ENCODE measurements around the gene GPAM. TPM values are rescaled to one million over a fixed set of nuclear protein-coding genes. Genes with fewer than 3 reads are reported as not detected.
A peak's percentile ranks its signal among the peaks of the same experiment; 100 is the strongest.

The GPAM gene
- total RNA-seq, 1 donor from 2014 or later: 5.5 TPM

- H3K4me3 ChIP-seq (ENCODE audit: low read depth, low read length): peak overlapping the region; percentile 95
- no peak for TF ChIP-seq CTCF (conservative IDR thresholded peaks at IDR 0.05; ENCODE audit: low read depth, low read length)
- DNase-seq (ENCODE audit: low read depth): no peak
These were observed 709 bp downstream of the GPAM start for GRCh38 chr10:112182784-112183328.

GRCh38 chr10:112177247-112177646 is 6.3 kb downstream of the GPAM start:
- H3K4me3 ChIP-seq (ENCODE audit: low read depth, low read length): no peak overlapping the region
- no peak for DNase-seq (ENCODE audit: low read depth)
- TF ChIP-seq CTCF (conservative IDR thresholded peaks at IDR 0.05; ENCODE audit: low read depth, low read length): no peak

GRCh38 chr10:112176543-112176942 is 7.0 kb downstream of the GPAM start:
- no peak overlapping the region for H3K4me3 ChIP-seq (ENCODE audit: low read depth, low read length)
- TF ChIP-seq CTCF (conservative IDR thresholded peaks at IDR 0.05; ENCODE audit: low read depth, low read length): no peak
- DNase-seq (ENCODE audit: low read depth): no peak

- DNase-seq (ENCODE audit: low read depth): no peak
- H3K4me3 ChIP-seq (ENCODE audit: low read depth, low read length): no peak overlapping the region
- TF ChIP-seq CTCF (conservative IDR thresholded peaks at IDR 0.05; ENCODE audit: low read depth, low read length): no peak
These were observed 8.2 kb downstream of the GPAM start for GRCh38 chr10:112175409-112175808.

- no peak for TF ChIP-seq CTCF (conservative IDR thresholded peaks at IDR 0.05; ENCODE audit: low read depth, low read length)
- DNase-seq (ENCODE audit: low read depth): no peak
- no peak overlapping the region for H3K4me3 ChIP-seq (ENCODE audit: low read depth, low read length)
These were observed 10.4 kb downstream of the GPAM start for GRCh38 chr10:112173206-112173605.

GRCh38 chr10:112168733-112169132 is 14.8 kb downstream of the GPAM start:
- no peak overlapping the region for H3K4me3 ChIP-seq (ENCODE audit: low read depth, low read length)
- no peak for DNase-seq (ENCODE audit: low read depth)
- no peak for TF ChIP-seq CTCF (conservative IDR thresholded peaks at IDR 0.05; ENCODE audit: low read depth, low read length)

GRCh38 chr10:112166800-112167199 is 16.8 kb downstream of the GPAM start:
- no peak for TF ChIP-seq CTCF (conservative IDR thresholded peaks at IDR 0.05; ENCODE audit: low read depth, low read length)
- no peak overlapping the region for H3K4me3 ChIP-seq (ENCODE audit: low read depth, low read length)
- no peak for DNase-seq (ENCODE audit: low read depth)

Data from epithelial cell of proximal tubule (primary cell).